Tibial artery (tissue), 4 donors: ENCODE data around the gene TMED10.

Source experiments
- DNase-seq, 2 donors: peaks; one replicate each; pipeline ENCODE4 v3.0.0-alpha.2; 2019
- H3K27ac ChIP-seq, 2 donors: fragments of 200-600 bp; sonication (generic) in 1 of 2; 1 replicate in 1 of 2; 2 replicates in 1 of 2; pipeline ENCODE4 v1.5.1; 2018 to 2019; ENCODE audit warnings: mild to moderate bottlenecking in 1 of 2
- H3K27me3 ChIP-seq, 2 donors: fragments of 200-600 bp; sonication (generic) in 1 of 2; one replicate each; pipeline versions ENCODE4 v1.5.1 to v1.6.0; 2016 to 2019
- H3K36me3 ChIP-seq, 3 donors: fragments of 200-600 bp; sonication (generic) in 2 of 3; one replicate each; pipeline ENCODE4 v1.5.1; 2016 to 2019; ENCODE audit warnings: mild to moderate bottlenecking in 2 of 3
- H3K4me1 ChIP-seq, 4 donors: fragments of 200-600 bp; sonication (generic) in 2 of 4; 1 replicate in 3 of 4; 2 replicates in 1 of 4; pipeline ENCODE4 v1.5.1; 2016 to 2019
- H3K4me3 ChIP-seq, 2 donors: fragments of 200-600 bp; sonication (generic) in 1 of 2; 1 replicate in 1 of 2; 2 replicates in 1 of 2; pipeline ENCODE4 v1.5.1; 2018 to 2019; ENCODE audit warnings: mild to moderate bottlenecking in 2 of 2
- H3K9me3 ChIP-seq, 3 donors: fragments of 200-600 bp; sonication (generic) in 1 of 3; one replicate each; pipeline ENCODE4 v1.5.1; 2016 to 2019
- CTCF ChIP-seq, 2 experiments: fragments of 200-600 bp in 1 of 2; fragments of 450-650 bp in 1 of 2; IDR thresholded peaks; one replicate each; pipeline ENCODE4 v1.5.1; 2017 to 2019; ENCODE audit warnings: antibody characterized with exemption in 2 of 2, mild to moderate bottlenecking in 1 of 2, moderate library complexity in 1 of 2
- intact Hi-C: fragments of 100-400 bp; cut with DNase I; formaldehyde crosslinking; loops from one replicate; pipeline ENCODE4 v1.15.0; 2023; ENCODE audit warnings: low total_unique reads

Gene TMED10

GRCh38 chr14:75162631-75163030 is 13.8 kb downstream of the TMED10 start:
- Histone ChIP-seq H3K27me3 (no peaks in the 10 kb centered on the region), H3K27ac (no peak overlapping the region), H3K9me3 (no peaks in the 10 kb centered on the region), H3K4me1 (peaks cover 0 to 47% (median 21%) of the 10 kb centered on the region in 4 donors), H3K4me3 (no peak overlapping the region), H3K36me3 (peaks cover 0 to 4% (median 0%) of the 10 kb centered on the region in 3 donors)
- intact Hi-C loops, result no loop called here
- DNase-seq, result no peak
- TF ChIP-seq CTCF (IDR thresholded peaks at IDR 0.05), result no peak

GRCh38 chr14:75158843-75159614 is 17.4 kb downstream of the TMED10 start:
- no peak for DNase-seq
- intact Hi-C loops, result no loop called here
- H3K27ac ChIP-seq, result no peak overlapping the region
- H3K27me3 ChIP-seq, result no peaks in the 10 kb centered on the region
- H3K4me3 ChIP-seq, result no peak overlapping the region
- H3K9me3 ChIP-seq, result no peaks in the 10 kb centered on the region
- H3K36me3 ChIP-seq, result peaks cover 0 to 4% (median 0%) of the 10 kb centered on the region in 3 donors
- H3K4me1 ChIP-seq, result peaks cover 0 to 25% (median 10%) of the 10 kb centered on the region in 4 donors
- no peak for TF ChIP-seq CTCF (IDR thresholded peaks at IDR 0.05)

DNA sequence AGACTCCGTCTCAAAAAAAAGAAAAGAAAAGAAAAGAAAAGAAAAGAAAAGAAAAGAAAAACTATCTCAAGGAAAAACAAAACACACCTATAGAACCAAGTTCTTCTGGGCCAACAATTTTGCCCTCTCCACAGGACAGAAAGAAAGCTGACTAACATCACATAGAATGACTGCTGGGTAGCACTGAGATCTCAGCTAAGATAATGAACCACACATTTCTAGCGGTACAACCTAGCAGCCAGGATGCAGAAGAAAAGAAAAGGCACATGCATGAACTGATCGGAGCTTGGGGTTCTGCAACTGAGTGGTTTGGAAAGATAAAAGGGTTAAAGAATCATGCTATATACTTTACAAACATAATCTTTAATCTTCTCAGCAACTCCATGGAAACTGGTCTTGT is 19.5 kb downstream of the TMED10 start:
- intact Hi-C loops, result no loop called here
- TF ChIP-seq CTCF (IDR thresholded peaks at IDR 0.05), result no peak
- no peak overlapping the region for H3K4me3 ChIP-seq
- no peak overlapping the region for H3K27ac ChIP-seq
- H3K36me3 ChIP-seq, result peaks cover 0 to 4% (median 2%) of the 10 kb centered on the region in 3 donors
- H3K27me3 ChIP-seq, result no peaks in the 10 kb centered on the region
- no peak for DNase-seq
- H3K4me1 ChIP-seq, result peaks cover 0 to 26% (median 10%) of the 10 kb centered on the region in 4 donors
- no peaks in the 10 kb centered on the region for H3K9me3 ChIP-seq

DNA sequence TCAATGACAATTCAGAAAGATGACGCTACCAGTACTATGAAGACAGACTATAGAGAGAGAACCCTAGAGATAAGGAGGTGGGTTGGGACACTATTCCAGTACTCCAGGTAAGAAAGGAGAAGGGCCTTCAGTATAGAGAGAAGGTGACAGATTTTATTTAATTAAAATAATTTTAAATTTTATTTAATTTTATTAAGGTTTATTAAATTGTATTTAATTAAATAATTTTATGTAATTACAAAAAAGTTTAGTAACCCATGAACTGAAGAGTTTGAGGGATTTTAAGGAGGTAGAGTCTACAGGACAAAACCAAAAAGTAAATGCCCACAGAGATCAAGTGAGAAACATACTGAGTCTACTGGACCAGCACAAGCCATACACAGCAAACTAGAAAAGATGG is 20.3 kb downstream of the TMED10 start:
- intact Hi-C loops, result no loop called here
- Histone ChIP-seq H3K27ac (no peak overlapping the region), H3K27me3 (no peaks in the 10 kb centered on the region), H3K4me1 (peaks cover 0 to 25% (median 9%) of the 10 kb centered on the region in 4 donors), H3K36me3 (peaks cover 0 to 10% (median 8%) of the 10 kb centered on the region in 3 donors), H3K4me3 (no peak overlapping the region), H3K9me3 (no peaks in the 10 kb centered on the region)
- TF ChIP-seq CTCF (IDR thresholded peaks at IDR 0.05), result no peak
- no peak for DNase-seq

DNA sequence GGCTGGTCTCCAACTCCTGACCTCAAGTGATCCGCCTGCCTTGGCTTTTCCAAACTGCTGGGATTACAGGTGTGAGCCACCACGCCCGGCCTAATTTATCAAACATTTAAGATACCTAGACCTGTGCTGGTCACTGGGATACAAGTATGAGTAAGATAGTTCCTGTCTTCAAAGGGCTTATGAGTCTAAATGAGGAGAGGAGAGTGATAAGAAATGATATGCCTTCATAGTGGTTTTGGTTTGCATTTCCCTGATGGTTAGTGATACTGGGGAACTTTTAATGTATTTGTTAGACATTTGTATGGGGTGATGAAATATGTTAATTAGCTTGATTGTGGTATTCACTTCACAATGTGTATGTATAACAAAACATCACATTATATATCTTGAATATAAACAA is 21.2 kb downstream of the TMED10 start:
- TF ChIP-seq CTCF (IDR thresholded peaks at IDR 0.05), result no peak
- H3K4me1 ChIP-seq, result peaks cover 0 to 15% (median 6%) of the 10 kb centered on the region in 4 donors
- H3K4me3 ChIP-seq, result no peak overlapping the region
- H3K9me3 ChIP-seq, result no peaks in the 10 kb centered on the region
- H3K36me3 ChIP-seq, result peaks cover 5 to 18% (median 12%) of the 10 kb centered on the region in 3 donors
- intact Hi-C loops, result no loop called here
- H3K27me3 ChIP-seq, result no peaks in the 10 kb centered on the region
- no peak overlapping the region for H3K27ac ChIP-seq
- DNase-seq, result no peak
